ENCODE data around the gene OLIG2. TPM values are rescaled to one million over a fixed set of nuclear protein-coding genes. Genes with fewer than 3 reads are reported as not detected.

The OLIG2 gene
- total and polyA plus RNA-seq, 2 of the 13 experiments (the other 11 are each of a cell fraction or from before 2014, with no cell fraction given): not detected

DNA sequence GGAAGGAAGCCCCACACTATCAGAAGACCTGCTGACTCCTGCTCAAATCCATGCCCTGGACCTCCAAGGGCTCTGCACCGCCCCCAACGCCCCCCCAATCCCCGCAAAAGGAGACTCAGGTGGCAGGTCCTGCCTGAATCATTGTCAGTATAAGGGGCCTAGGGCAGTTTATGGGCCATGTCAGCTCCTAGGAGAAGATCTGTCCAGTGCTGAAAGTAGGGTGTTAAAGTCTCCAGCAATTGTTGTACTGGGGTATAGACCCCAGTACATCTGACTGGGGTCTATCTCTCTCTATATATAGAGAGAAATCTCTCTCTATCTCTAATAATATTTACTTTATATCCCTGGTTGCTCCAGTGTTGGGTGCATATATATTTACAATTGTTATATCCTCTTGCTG lies 12.1 kb upstream of the OLIG2 start:
- Histone ChIP-seq H3K36me3 (replicated peaks in 1 of 2; ENCODE audit: control insufficient read depth in 1 of 2, insufficient read depth in 2 of 2, low read length in 2 of 2) (no peaks in the 10 kb centered on the region), H3K4me2 (ENCODE audit: low read depth, low read length) (no peak overlapping the region), H3K27ac (ENCODE audit: extremely low read length, insufficient read depth, low read length) (no peak overlapping the region), H2AFZ (ENCODE audit: low read length) (no peak overlapping the region), H3K27me3 (ENCODE audit: control insufficient read depth in 1 of 2, insufficient read depth in 2 of 2, low read length in 2 of 2) (peaks cover 0 to 5% of the 10 kb centered on the region in 2 experiments; a peak in 1 of 5 replicates), H3K4me3 (replicated peaks in 1 of 3; ENCODE audit: insufficient read depth in 1 of 3, low read depth in 2 of 3, low read length in 3 of 3) (no peak overlapping the region), H3K9me3 (ENCODE audit: low read length) (no peaks in the 10 kb centered on the region), H3K9ac (ENCODE audit: insufficient read depth, low read depth, low read length) (no peak overlapping the region), H3K4me1 (ENCODE audit: insufficient read depth, low read length) (peaks cover 8% of the 10 kb centered on the region; the same call in 1 of the 2 replicates), H3K79me2 (ENCODE audit: insufficient read depth, low read length) (no peaks in the 10 kb centered on the region), H4K20me1 (ENCODE audit: insufficient read depth, low read length) (no peaks in the 10 kb centered on the region)
- intact Hi-C loops (cut with micrococcal nuclease; ENCODE audit: unreplicated experiment): no loop called here
- in situ Hi-C loops (cut with HindIII; ENCODE audit: extremely low pct_ligation_motif_present, low pct_unique_long_range_greater_than_20kb): no loop called here
- BruUV-seq (replicated peaks): no TSS peak
- ATAC-seq (no peak), FAIRE-seq (no peak), DNase-seq (ENCODE audit: low spot score) (no peak)
- ChIA-PET CTCF (ENCODE audit: low intra/inter-chr PET ratio, low total read pairs) (no interaction called here), POLR2A (no interaction called here)
- no CpG with 5 or more reads among the region's 3 CpGs for WGBS (ENCODE audit: low lambda C conversion rate)
- no peak for TF ChIP-seq SRY (CRISPR knock-in tag; IDR thresholded peaks at IDR 0.05)
- TF ChIP-seq, protein P1, sequence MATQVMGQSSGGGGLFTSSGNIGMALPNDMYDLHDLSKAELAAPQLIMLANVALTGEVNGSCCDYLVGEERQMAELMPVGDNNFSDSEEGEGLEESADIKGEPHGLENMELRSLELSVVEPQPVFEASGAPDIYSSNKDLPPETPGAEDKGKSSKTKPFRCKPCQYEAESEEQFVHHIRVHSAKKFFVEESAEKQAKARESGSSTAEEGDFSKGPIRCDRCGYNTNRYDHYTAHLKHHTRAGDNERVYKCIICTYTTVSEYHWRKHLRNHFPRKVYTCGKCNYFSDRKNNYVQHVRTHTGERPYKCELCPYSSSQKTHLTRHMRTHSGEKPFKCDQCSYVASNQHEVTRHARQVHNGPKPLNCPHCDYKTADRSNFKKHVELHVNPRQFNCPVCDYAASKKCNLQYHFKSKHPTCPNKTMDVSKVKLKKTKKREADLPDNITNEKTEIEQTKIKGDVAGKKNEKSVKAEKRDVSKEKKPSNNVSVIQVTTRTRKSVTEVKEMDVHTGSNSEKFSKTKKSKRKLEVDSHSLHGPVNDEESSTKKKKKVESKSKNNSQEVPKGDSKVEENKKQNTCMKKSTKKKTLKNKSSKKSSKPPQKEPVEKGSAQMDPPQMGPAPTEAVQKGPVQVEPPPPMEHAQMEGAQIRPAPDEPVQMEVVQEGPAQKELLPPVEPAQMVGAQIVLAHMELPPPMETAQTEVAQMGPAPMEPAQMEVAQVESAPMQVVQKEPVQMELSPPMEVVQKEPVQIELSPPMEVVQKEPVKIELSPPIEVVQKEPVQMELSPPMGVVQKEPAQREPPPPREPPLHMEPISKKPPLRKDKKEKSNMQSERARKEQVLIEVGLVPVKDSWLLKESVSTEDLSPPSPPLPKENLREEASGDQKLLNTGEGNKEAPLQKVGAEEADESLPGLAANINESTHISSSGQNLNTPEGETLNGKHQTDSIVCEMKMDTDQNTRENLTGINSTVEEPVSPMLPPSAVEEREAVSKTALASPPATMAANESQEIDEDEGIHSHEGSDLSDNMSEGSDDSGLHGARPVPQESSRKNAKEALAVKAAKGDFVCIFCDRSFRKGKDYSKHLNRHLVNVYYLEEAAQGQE (IDR thresholded peaks at IDR 0.05; ENCODE audit: borderline replicate concordance in 1 of 2, low read depth in 1 of 2, low read length in 2 of 2): peak in 1 of 2 experiments; percentile 82; a peak in 3 of 4 replicates

DNA sequence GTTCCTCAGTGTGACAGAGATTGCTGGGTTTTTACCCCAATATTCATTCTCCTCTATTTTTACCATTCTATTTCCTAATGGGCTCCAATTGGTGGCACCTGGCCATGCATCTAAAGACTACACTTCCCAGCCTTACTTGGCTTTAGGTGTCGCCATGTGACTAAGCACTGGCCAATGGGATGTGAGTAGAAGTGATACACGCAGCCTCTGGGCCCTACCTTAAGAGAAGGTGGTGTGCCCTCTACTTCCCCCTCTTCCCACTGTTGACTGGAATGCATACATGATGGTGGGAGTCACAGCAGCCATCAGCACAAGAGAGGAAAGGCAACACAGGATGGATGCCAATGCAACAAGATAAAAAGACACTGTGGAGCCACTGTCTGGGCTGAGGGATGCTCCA lies 11.4 kb upstream of the OLIG2 start:
- peaks cover 8% of the 10 kb centered on the region; the same call in 1 of the 2 replicates for H3K4me1 ChIP-seq (ENCODE audit: insufficient read depth, low read length)
- H3K9ac ChIP-seq (ENCODE audit: insufficient read depth, low read depth, low read length): no peak overlapping the region
- no peaks in the 10 kb centered on the region for H3K79me2 ChIP-seq (ENCODE audit: insufficient read depth, low read length)
- no peaks in the 10 kb centered on the region for H3K9me3 ChIP-seq (ENCODE audit: low read length)
- ChIA-PET POLR2A (no interaction called here), CTCF (ENCODE audit: low intra/inter-chr PET ratio, low total read pairs) (no interaction called here)
- H3K27ac ChIP-seq (ENCODE audit: extremely low read length, insufficient read depth, low read length): no peak overlapping the region
- intact Hi-C loops (cut with micrococcal nuclease; ENCODE audit: unreplicated experiment): no loop called here
- H3K4me3 ChIP-seq (replicated peaks in 1 of 3; ENCODE audit: insufficient read depth in 1 of 3, low read depth in 2 of 3, low read length in 3 of 3): no peak overlapping the region
- no peak for FAIRE-seq
- no peaks in the 10 kb centered on the region for H3K36me3 ChIP-seq (replicated peaks in 1 of 2; ENCODE audit: control insufficient read depth in 1 of 2, insufficient read depth in 2 of 2, low read length in 2 of 2)
- no peak for ATAC-seq
- DNase-seq (ENCODE audit: low spot score): no peak
- H3K27me3 ChIP-seq (ENCODE audit: control insufficient read depth in 1 of 2, insufficient read depth in 2 of 2, low read length in 2 of 2): peaks cover 0 to 12% of the 10 kb centered on the region in 2 experiments; a peak in 3 of 5 replicates
- 0% methylated on average over 2 of the region's 2 CpGs for WGBS (ENCODE audit: low lambda C conversion rate)
- BruUV-seq (replicated peaks): no TSS peak
- H2AFZ ChIP-seq (ENCODE audit: low read length): no peak overlapping the region
- no peak overlapping the region for H3K4me2 ChIP-seq (ENCODE audit: low read depth, low read length)
- in situ Hi-C loops (cut with HindIII; ENCODE audit: extremely low pct_ligation_motif_present, low pct_unique_long_range_greater_than_20kb): no loop called here
- no peaks in the 10 kb centered on the region for H4K20me1 ChIP-seq (ENCODE audit: insufficient read depth, low read length)
- TF ChIP-seq ZNF782 (CRISPR knock-in tag; IDR thresholded peaks at IDR 0.05; ENCODE audit: borderline replicate concordance) (no peak), IRF2 (CRISPR knock-in tag; IDR thresholded peaks at IDR 0.05) (no peak), ATF7-NPFF (CRISPR knock-in tag; IDR thresholded peaks at IDR 0.05; ENCODE audit: low read depth) (no peak)
- TF ChIP-seq, protein P2, sequence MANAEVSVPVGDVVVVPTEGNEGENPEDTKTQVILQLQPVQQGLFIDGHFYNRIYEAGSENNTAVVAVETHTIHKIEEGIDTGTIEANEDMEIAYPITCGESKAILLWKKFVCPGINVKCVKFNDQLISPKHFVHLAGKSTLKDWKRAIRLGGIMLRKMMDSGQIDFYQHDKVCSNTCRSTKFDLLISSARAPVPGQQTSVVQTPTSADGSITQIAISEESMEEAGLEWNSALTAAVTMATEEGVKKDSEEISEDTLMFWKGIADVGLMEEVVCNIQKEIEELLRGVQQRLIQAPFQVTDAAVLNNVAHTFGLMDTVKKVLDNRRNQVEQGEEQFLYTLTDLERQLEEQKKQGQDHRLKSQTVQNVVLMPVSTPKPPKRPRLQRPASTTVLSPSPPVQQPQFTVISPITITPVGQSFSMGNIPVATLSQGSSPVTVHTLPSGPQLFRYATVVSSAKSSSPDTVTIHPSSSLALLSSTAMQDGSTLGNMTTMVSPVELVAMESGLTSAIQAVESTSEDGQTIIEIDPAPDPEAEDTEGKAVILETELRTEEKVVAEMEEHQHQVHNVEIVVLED (CRISPR knock-in tag; IDR thresholded peaks at IDR 0.05; ENCODE audit: borderline replicate concordance): no peak
- TF ChIP-seq, protein P3, sequence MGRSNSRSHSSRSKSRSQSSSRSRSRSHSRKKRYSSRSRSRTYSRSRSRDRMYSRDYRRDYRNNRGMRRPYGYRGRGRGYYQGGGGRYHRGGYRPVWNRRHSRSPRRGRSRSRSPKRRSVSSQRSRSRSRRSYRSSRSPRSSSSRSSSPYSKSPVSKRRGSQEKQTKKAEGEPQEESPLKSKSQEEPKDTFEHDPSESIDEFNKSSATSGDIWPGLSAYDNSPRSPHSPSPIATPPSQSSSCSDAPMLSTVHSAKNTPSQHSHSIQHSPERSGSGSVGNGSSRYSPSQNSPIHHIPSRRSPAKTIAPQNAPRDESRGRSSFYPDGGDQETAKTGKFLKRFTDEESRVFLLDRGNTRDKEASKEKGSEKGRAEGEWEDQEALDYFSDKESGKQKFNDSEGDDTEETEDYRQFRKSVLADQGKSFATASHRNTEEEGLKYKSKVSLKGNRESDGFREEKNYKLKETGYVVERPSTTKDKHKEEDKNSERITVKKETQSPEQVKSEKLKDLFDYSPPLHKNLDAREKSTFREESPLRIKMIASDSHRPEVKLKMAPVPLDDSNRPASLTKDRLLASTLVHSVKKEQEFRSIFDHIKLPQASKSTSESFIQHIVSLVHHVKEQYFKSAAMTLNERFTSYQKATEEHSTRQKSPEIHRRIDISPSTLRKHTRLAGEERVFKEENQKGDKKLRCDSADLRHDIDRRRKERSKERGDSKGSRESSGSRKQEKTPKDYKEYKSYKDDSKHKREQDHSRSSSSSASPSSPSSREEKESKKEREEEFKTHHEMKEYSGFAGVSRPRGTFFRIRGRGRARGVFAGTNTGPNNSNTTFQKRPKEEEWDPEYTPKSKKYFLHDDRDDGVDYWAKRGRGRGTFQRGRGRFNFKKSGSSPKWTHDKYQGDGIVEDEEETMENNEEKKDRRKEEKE (IDR thresholded peaks at IDR 0.05): no peak
- TF ChIP-seq, protein P4, sequence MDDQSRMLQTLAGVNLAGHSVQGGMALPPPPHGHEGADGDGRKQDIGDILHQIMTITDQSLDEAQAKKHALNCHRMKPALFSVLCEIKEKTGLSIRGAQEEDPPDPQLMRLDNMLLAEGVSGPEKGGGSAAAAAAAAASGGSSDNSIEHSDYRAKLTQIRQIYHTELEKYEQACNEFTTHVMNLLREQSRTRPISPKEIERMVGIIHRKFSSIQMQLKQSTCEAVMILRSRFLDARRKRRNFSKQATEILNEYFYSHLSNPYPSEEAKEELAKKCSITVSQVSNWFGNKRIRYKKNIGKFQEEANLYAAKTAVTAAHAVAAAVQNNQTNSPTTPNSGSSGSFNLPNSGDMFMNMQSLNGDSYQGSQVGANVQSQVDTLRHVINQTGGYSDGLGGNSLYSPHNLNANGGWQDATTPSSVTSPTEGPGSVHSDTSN (CRISPR knock-in tag; IDR thresholded peaks at IDR 0.05; ENCODE audit: borderline replicate concordance): no peak

Data from HepG2 (cell line).